SK-N-SH (cell line): ENCODE data around the gene BRD1. TPM values are rescaled to one million over a fixed set of nuclear protein-coding genes. Genes with fewer than 3 reads are reported as not detected.

Experiments
- CTCF ChIA-PET: fragments of 300-600, 350-600 bp; formaldehyde crosslinking; extraction: SDS; loops from one replicate; lab custom pipeline; 2021; lab: Yijun Ruan, JAX
- POLR2A ChIA-PET: fragments of 350-600 bp; sonication (Branson Sonifier 250); formaldehyde crosslinking; extraction: SDS; loops from one replicate; lab custom pipeline; 2020; ENCODE audit warnings: antibody characterized with exemption, inconsistent platforms; lab: Yijun Ruan, JAX
- DNase-seq: peaks from one replicate; pipeline ENCODE4 v3.0.0; 2012
- H2AFZ ChIP-seq: fragments of 200-600 bp; sonication (generic); 2 replicates; pipeline ENCODE4 v1.8.1; 2016; ENCODE audit warnings: antibody characterized with exemption, mild to moderate bottlenecking, low read depth
- H3F3A ChIP-seq: fragments of 200-600 bp; sonication (generic); replicated peaks from 2 replicates; pipeline ENCODE3; 2016; ENCODE audit warnings: antibody characterized with exemption, mild to moderate bottlenecking; ENCODE audit not compliant: insufficient read depth
- H3K27ac ChIP-seq, 2 experiments: fragments of 200-500 bp in 1 of 2; fragments of 200-600 bp in 1 of 2; sonication (Bioruptor generic) in 1 of 2; sonication (generic), shearing (Covaris generic) in 1 of 2; 2 replicates each; pipeline versions ENCODE4 v1.5.1 to v1.6.1; 2014 to 2016; ENCODE audit warnings: low read depth in 2 of 2, inconsistent platforms in 1 of 2, low read length in 1 of 2, mild to moderate bottlenecking in 1 of 2, mixed read lengths in 1 of 2
- H3K27me3 ChIP-seq: fragments of 200-600 bp; sonication (generic), shearing (Covaris generic); 2 replicates; pipeline ENCODE4 v1.6.1; 2016; ENCODE audit warnings: mixed run types; ENCODE audit not compliant: insufficient read depth
- H3K36me3 ChIP-seq, 2 experiments: fragments of 200-500 bp in 1 of 2; fragments of 200-600 bp in 1 of 2; sonication (Bioruptor generic) in 1 of 2; sonication (generic) in 1 of 2; replicated peaks in 1 of 2; 2 replicates each; pipeline versions ENCODE3 to v1.5.1; 2014 to 2016; ENCODE audit warnings: low read length in 1 of 2, mild to moderate bottlenecking in 1 of 2; ENCODE audit not compliant: insufficient read depth in 2 of 2, control insufficient read depth in 1 of 2
- H3K4me1 ChIP-seq, 2 experiments: fragments of 200-500 bp in 1 of 2; fragments of 200-600 bp in 1 of 2; sonication (Bioruptor generic) in 1 of 2; sonication (generic), shearing (Covaris generic) in 1 of 2; 2 replicates each; pipeline versions ENCODE4 v1.5.1 to v1.6.1; 2014 to 2016; ENCODE audit warnings: low read depth in 1 of 2, low read length in 1 of 2, mixed run types in 1 of 2; ENCODE audit not compliant: insufficient read depth in 2 of 2, control insufficient read depth in 1 of 2
- H3K4me2 ChIP-seq: fragments of 200-600 bp; sonication (generic), shearing (Covaris generic); 2 replicates; pipeline ENCODE4 v1.6.1; 2017; ENCODE audit warnings: mixed run types
- H3K4me3 ChIP-seq, 2 experiments: fragments of 200-500 bp in 1 of 2; fragments of 200-600 bp in 1 of 2; sonication (Bioruptor generic) in 1 of 2; sonication (generic), shearing (Covaris generic) in 1 of 2; 2 replicates each; pipeline versions ENCODE4 v1.5.1 to v1.8.1; 2014 to 2016; ENCODE audit warnings: low read depth in 2 of 2, inconsistent platforms in 1 of 2, low read length in 1 of 2, mild to moderate bottlenecking in 1 of 2, mixed read lengths in 1 of 2, moderate library complexity in 1 of 2
- H3K79me2 ChIP-seq: fragments of 200-600 bp; sonication (generic); 2 replicates; pipeline ENCODE4 v1.8.1; 2017; ENCODE audit warnings: mild to moderate bottlenecking; ENCODE audit not compliant: insufficient read depth
- H3K9ac ChIP-seq: fragments of 200-600 bp; sonication (generic); 2 replicates; pipeline ENCODE4 v1.6.1; 2017; ENCODE audit warnings: mixed run types
- H3K9me2 ChIP-seq: fragments of 200-600 bp; sonication (generic); 2 replicates; pipeline ENCODE4 v1.6.1; 2017; ENCODE audit warnings: mixed run types
- H3K9me3 ChIP-seq: fragments of 200-600 bp; sonication (generic); 2 replicates; pipeline ENCODE4 v1.6.1; 2017; ENCODE audit warnings: mixed run types, mild to moderate bottlenecking, moderate library complexity
- H4K20me1 ChIP-seq: fragments of 200-600 bp; sonication (generic); 2 replicates; pipeline ENCODE4 v1.6.1; 2017; ENCODE audit warnings: mild to moderate bottlenecking, mixed run types; ENCODE audit not compliant: insufficient read depth
- EZH2phosphoT487 ChIP-seq: fragments of 200-600 bp; sonication (generic); IDR thresholded peaks from 2 replicates; pipeline ENCODE4 v1.6.1; 2017; ENCODE audit warnings: low read depth, mixed run types, mild to moderate bottlenecking, antibody characterized with exemption, moderate library complexity, borderline replicate concordance
- JUND ChIP-seq: IDR thresholded peaks from 2 replicates; pipeline ENCODE4 v1.4.0; 2012
- MEF2A ChIP-seq: IDR thresholded peaks from 2 replicates; pipeline ENCODE4 v1.4.0; 2012; ENCODE audit warnings: low read depth, borderline replicate concordance
- NFIC ChIP-seq: IDR thresholded peaks from 2 replicates; pipeline ENCODE4 v1.4.0; 2012; ENCODE audit warnings: borderline replicate concordance
- REST ChIP-seq: IDR thresholded peaks from 2 replicates; pipeline ENCODE4 v1.6.1; 2012; ENCODE audit warnings: mild to moderate bottlenecking, low read depth, low read length, moderate library complexity
- RFX5 ChIP-seq: IDR thresholded peaks from 2 replicates; pipeline ENCODE4 v1.6.1; 2012; ENCODE audit warnings: mild to moderate bottlenecking, improper control_type of control experiment, low read length
- SIN3A ChIP-seq: IDR thresholded peaks from 2 replicates; pipeline ENCODE4 v1.6.1; 2012; ENCODE audit warnings: low read depth, mild to moderate bottlenecking, low read length, moderate library complexity, borderline replicate concordance
- TAF1 ChIP-seq: IDR thresholded peaks from 2 replicates; pipeline ENCODE4 v1.6.1; 2012; ENCODE audit warnings: low read depth, mild to moderate bottlenecking, low read length, moderate library complexity, borderline replicate concordance
- TEAD4 ChIP-seq: IDR thresholded peaks from 2 replicates; pipeline ENCODE4 v1.4.0; 2012; ENCODE audit warnings: mild to moderate bottlenecking, borderline replicate concordance; ENCODE audit not compliant: insufficient read depth
- WGBS: methylation state at CpG from one replicate; pipeline ENCODE4 v1.1.6; 2017; ENCODE audit warnings: low lambda C conversion rate; 5-methylcytosine and 5-hydroxymethylcytosine counted together
- polyA plus RNA-seq, 3 experiments: library from polyadenylated mRNA; depleted of rRNA; stranded (reverse); fragments of >200 nt; gene quantifications; 2 replicates each; pipeline ENCODE4 v1.2.3, GENCODE V29; 2012

BRD1 gene
- polyA plus RNA-seq, 1 of the 3 experiments (the other 2 are of a cell fraction) = 10.3 TPM

DNA sequence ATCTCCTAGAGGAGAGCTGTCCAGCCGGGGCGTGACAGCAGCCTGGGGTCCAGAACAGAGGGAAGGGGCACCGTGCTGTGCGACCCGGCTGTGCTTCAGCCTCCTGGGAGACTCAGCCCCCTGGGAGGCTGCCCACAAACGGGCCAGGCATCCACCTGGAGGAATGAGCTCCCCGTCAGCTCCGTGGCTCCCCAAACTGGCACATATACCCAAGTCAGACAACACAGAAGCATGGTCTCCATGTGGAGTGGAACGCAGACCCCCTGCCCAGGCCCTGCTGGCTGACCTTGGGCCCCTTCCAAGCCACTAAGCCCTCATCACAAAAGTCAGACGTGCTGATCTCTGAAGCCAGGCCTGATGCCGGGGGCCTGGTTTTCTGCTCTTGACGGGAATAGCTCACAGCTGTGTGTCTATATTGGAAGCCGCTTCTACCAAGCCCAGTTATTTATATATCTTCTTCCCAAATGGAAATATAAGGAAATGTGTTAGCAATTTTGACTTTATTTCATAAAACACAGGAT, 91.7 kb downstream of the BRD1 start:
- peak; percentile 76 for DNase-seq
- CTCF ChIA-PET = interaction anchor here (0.9 to 1.6 kb wide), 3 partner anchors 9 to 106 kb away, joined by 3 to 8 read pairs (median 5); no protein-coding TSS in a partner anchor
- H4K20me1 ChIP-seq = no peaks in the 10 kb centered on the region

DNA sequence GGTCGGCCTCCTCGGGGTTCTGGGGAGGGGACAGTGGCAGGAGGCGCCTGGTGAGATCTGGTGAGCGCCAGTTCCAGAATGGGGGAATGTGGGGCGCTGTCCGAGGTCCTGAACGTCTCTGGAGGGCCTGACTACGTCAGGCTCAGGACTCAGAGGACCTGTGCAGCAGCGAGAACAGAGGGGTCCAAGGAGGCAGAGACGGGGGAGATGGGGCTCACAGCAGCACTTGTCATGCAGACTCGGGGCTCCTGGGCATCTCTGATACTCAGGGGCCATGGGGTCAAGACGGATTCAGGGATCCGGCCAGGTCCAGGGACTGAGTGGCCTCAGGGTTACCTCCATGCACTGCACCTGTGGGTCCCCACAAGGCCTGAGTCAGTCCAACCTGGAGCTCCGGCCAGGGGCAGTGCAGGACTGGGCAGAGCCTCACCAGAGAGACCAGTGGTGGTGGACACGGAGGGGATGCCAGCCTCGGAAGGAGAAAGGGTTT, 92.2 kb downstream of the BRD1 start:
- no peak overlapping the region for H3K4me2 ChIP-seq
- TF ChIP-seq JUND (no peak), REST (peak; percentile 91), EZH2phosphoT487 (no peak)
- TF ChIP-seq, all 33 proteins: peak for 1
- Histone ChIP-seq H3K27me3 (no peaks in the 10 kb centered on the region), H2AFZ (no peak overlapping the region), H3K4me3 (no peak overlapping the region), H3K4me1 (peaks cover 0 to 19% of the 10 kb centered on the region in 2 experiments; a peak in 1 of 4 replicates), H3F3A (no peaks in the 10 kb centered on the region), H3K9ac (no peak overlapping the region), H4K20me1 (no peaks in the 10 kb centered on the region), H3K36me3 (no peaks in the 10 kb centered on the region), H3K9me3 (no peaks in the 10 kb centered on the region), H3K27ac (peak overlapping the region in 1 of 2 experiments; percentile 56; a peak in 2 of 4 replicates), H3K9me2 (no peaks in the 10 kb centered on the region), H3K79me2 (no peaks in the 10 kb centered on the region)
- ChIA-PET CTCF (interaction anchor here (1.5 to 1.6 kb wide), 2 partner anchors 9 to 11 kb away, joined by 5 to 8 read pairs; no protein-coding TSS in a partner anchor), POLR2A (interaction anchor here (1.0 to 1.2 kb wide), 2 partner anchors 9 to 10 kb away, joined by 3 to 4 read pairs; no protein-coding TSS in a partner anchor)
- WGBS = 51% methylated on average over 8 of the region's 16 CpGs
- DNase-seq = peak; percentile 26

More for the DNA sequence above, 91.7 kb downstream of the BRD1 start:
- no peak for TF ChIP-seq NFIC
- TF ChIP-seq TEAD4 = no peak
- TF ChIP-seq RFX5 = no peak
- no peak for TF ChIP-seq TAF1
- TF ChIP-seq MEF2A = no peak
- no peak for TF ChIP-seq SIN3A
- no peak for TF ChIP-seq JUND
- WGBS = 14% methylated on average over 9 of the region's 13 CpGs
- H3K36me3 ChIP-seq = no peaks in the 10 kb centered on the region
- no peaks in the 10 kb centered on the region for H3K9me2 ChIP-seq
- H3K4me3 ChIP-seq = no peak overlapping the region
- H3K9me3 ChIP-seq = no peaks in the 10 kb centered on the region
- H2AFZ ChIP-seq = no peak overlapping the region
- peaks cover 0 to 19% of the 10 kb centered on the region in 2 experiments; a peak in 1 of 4 replicates for H3K4me1 ChIP-seq
- H3K79me2 ChIP-seq = no peaks in the 10 kb centered on the region
- no peaks in the 10 kb centered on the region for H3K27me3 ChIP-seq
- no peaks in the 10 kb centered on the region for H3F3A ChIP-seq
- no peak overlapping the region for H3K4me2 ChIP-seq
- H3K9ac ChIP-seq = no peak overlapping the region
- POLR2A ChIA-PET = interaction anchor here (1.0 to 1.2 kb wide), 2 partner anchors 9 to 10 kb away, joined by 3 to 4 read pairs; no protein-coding TSS in a partner anchor
- peak overlapping the region in 1 of 2 experiments; percentile 77; a peak in 2 of 4 replicates for H3K27ac ChIP-seq
